Mesothelial cell of epicardium (in vitro differentiated cells): ENCODE measurements around the gene PTPRK. TPM values are rescaled to one million over a fixed set of nuclear protein-coding genes. Genes with fewer than 3 reads are reported as not detected.

Experiments
- DNase-seq, 2 experiments: peaks; one replicate each; pipeline ENCODE4 v3.0.0; 2021; ENCODE audit warnings: low spot score in 2 of 2; ENCODE audit not compliant: unreplicated experiment in 2 of 2
- H3K27ac Mint-ChIP-seq: 2 replicates; pipeline ENCODE4 v1.8.0; 2021; ENCODE audit warnings: mixed read lengths
- H3K27me3 Mint-ChIP-seq: 2 replicates; pipeline ENCODE4 v1.8.0; 2021; ENCODE audit warnings: low read depth, mixed read lengths
- H3K36me3 Mint-ChIP-seq: 2 replicates; pipeline ENCODE4 v1.8.0; 2021; ENCODE audit warnings: mixed read lengths
- H3K4me1 Mint-ChIP-seq: 2 replicates; pipeline ENCODE4 v1.8.0; 2021; ENCODE audit warnings: mixed read lengths
- H3K4me3 Mint-ChIP-seq: 2 replicates; pipeline ENCODE4 v1.8.0; 2021; ENCODE audit warnings: mild to moderate bottlenecking, moderate library complexity, mixed read lengths
- H3K9me3 Mint-ChIP-seq: 2 replicates; pipeline ENCODE4 v1.8.0; 2021; ENCODE audit warnings: mixed read lengths
- CTCF ChIP-seq: fragments of 200-600 bp; sonication (generic); IDR thresholded peaks from one replicate; pipeline ENCODE4 v1.5.0; 2021; ENCODE audit warnings: antibody characterized with exemption; ENCODE audit not compliant: unreplicated experiment
- total RNA-seq: library from RNA; stranded (reverse); gene quantifications from 3 replicates; pipeline ENCODE4 v1.2.1, GENCODE V29; 2021

Gene PTPRK
- total RNA-seq, 1 donor from 2014 or later = 93.7 TPM

GRCh38 chr6:128067446-128068118 is 452.8 kb downstream of the PTPRK start:
- Mint-ChIP-seq H3K9me3 (no peaks in the 10 kb centered on the region), H3K4me1 (peaks cover 6% of the 10 kb centered on the region), H3K4me3 (no peak overlapping the region), H3K36me3 (peaks cover 14% of the 10 kb centered on the region), H3K27ac (no peak overlapping the region), H3K27me3 (no peaks in the 10 kb centered on the region)
- no peak for DNase-seq
- no peak for TF ChIP-seq CTCF

DNA sequence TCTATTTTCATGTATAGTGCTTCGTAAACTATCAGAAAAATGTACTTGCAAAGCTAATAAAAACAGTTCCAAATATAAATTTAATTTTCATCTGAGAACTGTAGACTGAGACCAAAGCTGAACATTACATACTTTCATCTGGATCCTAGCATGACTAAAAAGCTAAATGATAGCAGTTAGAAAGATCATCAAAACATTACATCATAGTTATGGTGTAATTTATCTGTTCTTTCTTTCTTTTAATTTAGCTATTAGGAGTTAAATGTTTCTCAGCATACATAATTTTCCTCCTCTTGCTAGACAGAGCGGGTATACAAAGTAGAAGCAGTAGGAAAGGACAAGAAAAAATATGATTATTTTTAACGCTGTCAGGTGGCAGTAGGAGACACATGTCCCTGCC is 455.3 kb downstream of the PTPRK start:
- peaks cover 6% of the 10 kb centered on the region for H3K4me1 Mint-ChIP-seq
- TF ChIP-seq CTCF = no peak
- no peak for DNase-seq
- peaks cover under 1% of the 10 kb centered on the region for H3K36me3 Mint-ChIP-seq
- no peak overlapping the region for H3K27ac Mint-ChIP-seq
- H3K4me3 Mint-ChIP-seq = no peak overlapping the region
- H3K27me3 Mint-ChIP-seq = no peaks in the 10 kb centered on the region
- no peaks in the 10 kb centered on the region for H3K9me3 Mint-ChIP-seq

GRCh38 chr6:128064540-128064895 is 455.9 kb downstream of the PTPRK start:
- Mint-ChIP-seq H3K4me1 (peaks cover 6% of the 10 kb centered on the region), H3K36me3 (peaks cover 6% of the 10 kb centered on the region), H3K27me3 (no peaks in the 10 kb centered on the region), H3K27ac (no peak overlapping the region), H3K4me3 (no peak overlapping the region), H3K9me3 (no peaks in the 10 kb centered on the region)
- no peak for TF ChIP-seq CTCF
- DNase-seq = no peak

DNA sequence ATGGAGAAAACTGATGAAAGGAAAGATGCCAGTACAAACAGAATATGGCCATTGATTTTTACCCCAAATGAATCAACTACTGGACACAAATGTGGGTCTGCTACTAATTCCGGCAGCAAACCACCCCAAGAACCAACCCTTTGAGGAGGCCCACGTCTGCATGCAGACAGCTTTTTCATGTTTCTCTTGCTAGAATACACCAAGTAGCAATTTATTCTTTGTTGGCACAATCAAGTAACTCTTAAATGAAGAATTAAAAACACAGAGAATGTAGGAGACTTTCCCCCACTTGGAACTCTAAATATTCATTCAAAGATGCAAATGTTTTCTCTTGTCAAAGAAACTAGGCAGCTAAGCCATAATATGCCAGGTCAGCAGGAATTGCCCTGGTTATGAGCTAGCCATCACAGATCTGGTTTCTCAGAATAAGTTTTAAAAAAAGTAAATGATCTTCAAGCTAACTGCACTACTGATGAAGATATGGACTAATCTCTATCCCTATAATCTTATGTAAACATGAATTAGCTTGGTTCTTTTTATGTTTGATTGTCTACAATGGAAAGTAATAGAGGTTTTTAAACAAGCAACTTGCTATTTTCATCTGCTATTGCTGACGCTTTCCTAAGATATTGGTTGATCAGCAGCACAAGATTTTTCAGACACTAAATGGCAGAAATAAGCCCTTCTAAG is 456.4 kb downstream of the PTPRK start:
- no peaks in the 10 kb centered on the region for H3K27me3 Mint-ChIP-seq

DNA sequence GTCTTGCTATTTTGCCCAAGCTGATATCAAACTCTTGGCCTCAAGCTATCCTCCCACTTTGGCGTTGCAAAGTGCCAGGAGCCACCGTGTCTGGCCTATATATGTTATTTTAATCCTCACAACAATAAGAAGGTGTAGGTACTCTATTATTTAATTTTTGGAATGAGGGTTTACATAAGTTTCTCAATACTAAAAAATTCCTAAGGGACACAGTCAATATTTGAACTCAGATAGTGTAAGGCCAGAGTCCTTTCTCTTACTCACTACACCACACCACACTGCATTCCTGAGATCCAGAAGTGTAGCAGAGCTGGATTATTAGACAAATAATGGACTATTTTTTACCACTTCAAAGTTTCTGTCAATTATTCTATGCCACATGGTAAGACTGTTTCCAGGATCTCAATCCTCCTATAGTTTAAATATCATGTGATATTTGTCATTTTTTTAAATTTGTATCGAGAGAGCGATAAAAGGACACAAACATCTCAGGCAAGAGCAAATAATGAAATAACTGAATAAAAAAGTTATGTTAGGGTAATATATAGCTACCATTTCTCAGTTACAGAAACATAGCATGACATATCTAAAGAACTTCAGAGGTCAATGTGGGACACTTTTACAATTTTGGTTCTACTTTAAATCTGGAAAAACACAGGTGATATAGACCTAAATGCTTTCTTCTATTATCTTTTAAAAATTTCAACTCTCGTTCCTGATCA is 457.4 kb downstream of the PTPRK start:
- H3K27ac Mint-ChIP-seq = no peak overlapping the region
- no peaks in the 10 kb centered on the region for H3K9me3 Mint-ChIP-seq
- H3K27me3 Mint-ChIP-seq = no peaks in the 10 kb centered on the region
- no peak overlapping the region for H3K4me3 Mint-ChIP-seq
- no peak for TF ChIP-seq CTCF
- peaks cover 6% of the 10 kb centered on the region for H3K4me1 Mint-ChIP-seq
- peaks cover 9% of the 10 kb centered on the region for H3K36me3 Mint-ChIP-seq
- DNase-seq = no peak

More for the DNA sequence above, 456.4 kb downstream of the PTPRK start:
- H3K9me3 Mint-ChIP-seq = no peaks in the 10 kb centered on the region
- H3K36me3 Mint-ChIP-seq = peaks cover 9% of the 10 kb centered on the region
- TF ChIP-seq CTCF = no peak
- no peak overlapping the region for H3K4me3 Mint-ChIP-seq
- H3K27ac Mint-ChIP-seq = no peak overlapping the region
- DNase-seq = no peak
- peaks cover 6% of the 10 kb centered on the region for H3K4me1 Mint-ChIP-seq
